ENCODE results near the gene CD84.

CD84 gene

DNA sequence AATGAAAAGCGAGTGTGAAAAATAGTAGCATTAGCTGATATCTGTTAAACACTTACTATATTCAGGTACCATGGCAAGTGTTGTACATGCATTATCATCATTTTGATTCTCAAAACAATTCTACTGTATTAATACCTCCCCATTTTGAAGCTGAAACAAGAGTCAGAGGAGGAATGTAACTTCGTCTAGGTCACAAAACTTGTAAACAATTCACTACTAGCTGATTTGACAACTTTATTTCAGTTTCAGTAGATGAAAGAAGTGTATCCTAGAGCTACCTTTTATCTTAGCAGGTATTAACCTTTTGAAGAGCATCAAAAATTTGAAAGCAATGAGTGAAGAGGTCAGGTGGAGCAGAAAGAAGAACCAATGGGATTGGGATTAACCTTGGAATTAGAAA, 1.6 kb downstream of the CD84 start:
- Histone ChIP-seq H3K9me2 (replicated peaks; ENCODE audit: control insufficient read depth, low read length) (no peaks in the 10 kb centered on the region), H3K9me3 (ENCODE audit: control insufficient read depth, insufficient read depth, low read length) (no peaks in the 10 kb centered on the region), H3K36me3 (ENCODE audit: control insufficient read depth, low read length) (peaks cover 24% of the 10 kb centered on the region), H3F3A (ENCODE audit: control insufficient read depth, insufficient read depth) (no peaks in the 10 kb centered on the region), H3K27me3 (ENCODE audit: control insufficient read depth, low read length) (no peaks in the 10 kb centered on the region), H3K27ac (ENCODE audit: low read depth, low read length) (no peak overlapping the region), H3K4me3 (ENCODE audit: low read length) (peak overlapping the region; percentile 86), H4K20me1 (ENCODE audit: control insufficient read depth, insufficient read depth, low read depth, low read length) (no peaks in the 10 kb centered on the region), H3K4me1 (ENCODE audit: control insufficient read depth, low read length) (peaks cover 69% of the 10 kb centered on the region), H3K4me2 (ENCODE audit: low read length) (peak overlapping the region; percentile 84), H3K79me2 (ENCODE audit: control insufficient read depth, low read length) (peaks cover 65% of the 10 kb centered on the region)
- TF ChIP-seq CTCF (IDR thresholded peaks at IDR 0.05; ENCODE audit: low read depth, low read length, poor library complexity, severe bottlenecking) (no peak), EZH2phosphoT487 (IDR thresholded peaks at IDR 0.05; ENCODE audit: borderline replicate concordance, low read length) (no peak)

GRCh38 chr1:160576884-160577283, 2.4 kb downstream of the CD84 start:
- Histone ChIP-seq H4K20me1 (ENCODE audit: control insufficient read depth, insufficient read depth, low read depth, low read length) (no peaks in the 10 kb centered on the region), H3K27ac (ENCODE audit: low read depth, low read length) (no peak overlapping the region), H3K79me2 (ENCODE audit: control insufficient read depth, low read length) (peaks cover 73% of the 10 kb centered on the region), H3K9me3 (ENCODE audit: control insufficient read depth, insufficient read depth, low read length) (no peaks in the 10 kb centered on the region), H3K4me2 (ENCODE audit: low read length) (peak overlapping the region; percentile 84), H3K4me3 (ENCODE audit: low read length) (peak overlapping the region; percentile 86), H3K4me1 (ENCODE audit: control insufficient read depth, low read length) (peaks cover 71% of the 10 kb centered on the region), H3F3A (ENCODE audit: control insufficient read depth, insufficient read depth) (no peaks in the 10 kb centered on the region), H3K36me3 (ENCODE audit: control insufficient read depth, low read length) (peaks cover 32% of the 10 kb centered on the region), H3K9me2 (replicated peaks; ENCODE audit: control insufficient read depth, low read length) (no peaks in the 10 kb centered on the region), H3K27me3 (ENCODE audit: control insufficient read depth, low read length) (no peaks in the 10 kb centered on the region)
- TF ChIP-seq EZH2phosphoT487 (IDR thresholded peaks at IDR 0.05; ENCODE audit: borderline replicate concordance, low read length) (no peak), CTCF (IDR thresholded peaks at IDR 0.05; ENCODE audit: low read depth, low read length, poor library complexity, severe bottlenecking) (no peak)

- H3K9me3 ChIP-seq (ENCODE audit: control insufficient read depth, insufficient read depth, low read length), result no peaks in the 10 kb centered on the region
- H3K4me3 ChIP-seq (ENCODE audit: low read length), result peak overlapping the region; percentile 86
- no peak for TF ChIP-seq EZH2phosphoT487 (IDR thresholded peaks at IDR 0.05; ENCODE audit: borderline replicate concordance, low read length)
- TF ChIP-seq CTCF (IDR thresholded peaks at IDR 0.05; ENCODE audit: low read depth, low read length, poor library complexity, severe bottlenecking), result no peak
- H3K4me1 ChIP-seq (ENCODE audit: control insufficient read depth, low read length), result peaks cover 76% of the 10 kb centered on the region
- peaks cover 35% of the 10 kb centered on the region for H3K36me3 ChIP-seq (ENCODE audit: control insufficient read depth, low read length)
- H3F3A ChIP-seq (ENCODE audit: control insufficient read depth, insufficient read depth), result no peaks in the 10 kb centered on the region
- H3K9me2 ChIP-seq (replicated peaks; ENCODE audit: control insufficient read depth, low read length), result no peaks in the 10 kb centered on the region
- H3K27ac ChIP-seq (ENCODE audit: low read depth, low read length), result no peak overlapping the region
- H3K4me2 ChIP-seq (ENCODE audit: low read length), result peak overlapping the region; percentile 84
- H4K20me1 ChIP-seq (ENCODE audit: control insufficient read depth, insufficient read depth, low read depth, low read length), result no peaks in the 10 kb centered on the region
- H3K79me2 ChIP-seq (ENCODE audit: control insufficient read depth, low read length), result peaks cover 77% of the 10 kb centered on the region
- H3K27me3 ChIP-seq (ENCODE audit: control insufficient read depth, low read length), result no peaks in the 10 kb centered on the region
Measured at GRCh38 chr1:160576390-160576789, 2.9 kb downstream of the CD84 start.

Data from DOHH2 (cell line).